ENCODE results near the gene PLCH2. TPM values are rescaled to one million over a fixed set of nuclear protein-coding genes. Genes with fewer than 3 reads are reported as not detected.

Gene PLCH2
- polyA plus RNA-seq, 1 of the 3 experiments (the other 2 are of a cell fraction): 0.08 TPM

GRCh38 chr1:2547210-2548067 is 71.3 kb downstream of the PLCH2 start:
- ChIA-PET CTCF (interaction anchor here (0.6 to 5.1 kb wide), 39 partner anchors 9 to 353 kb away, joined by 3 to 53 read pairs (median 6); partner anchors contain the start of genes FAAP20, HES5, PANK4 and PEX10), POLR2A (interaction anchor here (1.2 to 1.4 kb wide), 3 partner anchors 22 to 87 kb away, joined by 3 to 8 read pairs (median 4); no protein-coding TSS in a partner anchor)
- TF ChIP-seq RFX5 (IDR thresholded peaks at IDR 0.05; ENCODE audit: low read length) (no peak), MAX (IDR thresholded peaks at IDR 0.05; ENCODE audit: low read depth) (no peak), MEF2A (IDR thresholded peaks at IDR 0.05; ENCODE audit: borderline replicate concordance, low read depth) (no peak), FOXM1 (IDR thresholded peaks at IDR 0.05; ENCODE audit: low read depth) (no peak), ELF1 (IDR thresholded peaks at IDR 0.05) (no peak), EP300 (IDR thresholded peaks at IDR 0.05; ENCODE audit: borderline replicate concordance in 1 of 2, low read depth in 1 of 2, low read length in 1 of 2) (no peak), TCF12 (IDR thresholded peaks at IDR 0.05) (no peak), TEAD4 (IDR thresholded peaks at IDR 0.05; ENCODE audit: borderline replicate concordance, insufficient read depth) (no peak), NFIC (IDR thresholded peaks at IDR 0.05; ENCODE audit: borderline replicate concordance) (no peak), REST (IDR thresholded peaks at IDR 0.05; ENCODE audit: low read depth, low read length) (no peak), NRF1 (IDR thresholded peaks at IDR 0.05; ENCODE audit: low read depth, low read length) (no peak), FOXJ3 (CRISPR knock-in tag; IDR thresholded peaks at IDR 0.05) (no peak)
- H4K20me1 ChIP-seq (ENCODE audit: insufficient read depth): no peaks in the 10 kb centered on the region
- peak overlapping the region; percentile 88 for H3K4me2 ChIP-seq
- peak overlapping the region; percentile 41; the same call in 1 of the 2 replicates for H2AFZ ChIP-seq (ENCODE audit: low read depth)
- peak overlapping the region in 1 of 2 experiments; percentile 82; a peak in 1 of 4 replicates for H3K27ac ChIP-seq (ENCODE audit: low read depth in 2 of 2, low read length in 1 of 2)
- no peak overlapping the region for H3K9ac ChIP-seq
- H3K79me2 ChIP-seq (ENCODE audit: insufficient read depth): no peaks in the 10 kb centered on the region
- no peaks in the 10 kb centered on the region for H3K9me2 ChIP-seq
- H3K27me3 ChIP-seq (ENCODE audit: insufficient read depth): no peaks in the 10 kb centered on the region
- no peaks in the 10 kb centered on the region for H3F3A ChIP-seq (replicated peaks; ENCODE audit: insufficient read depth)
- H3K4me1 ChIP-seq (ENCODE audit: control insufficient read depth in 1 of 2, insufficient read depth in 2 of 2, low read depth in 1 of 2, low read length in 1 of 2): peaks cover 0 to 49% of the 10 kb centered on the region in 2 experiments; a peak in 1 of 4 replicates
- H3K9me3 ChIP-seq: no peaks in the 10 kb centered on the region
- no peaks in the 10 kb centered on the region for H3K36me3 ChIP-seq (replicated peaks in 1 of 2; ENCODE audit: control insufficient read depth in 1 of 2, insufficient read depth in 2 of 2, low read length in 1 of 2)
- WGBS (ENCODE audit: low lambda C conversion rate): 10% methylated on average over 6 of the region's 27 CpGs
- no peak for DNase-seq
- H3K4me3 ChIP-seq (ENCODE audit: low read depth in 2 of 2, low read length in 1 of 2): peak overlapping the region; percentile 59
